ENCODE data around the gene DEFB119. TPM values are rescaled to one million over a fixed set of nuclear protein-coding genes. Genes with fewer than 3 reads are reported as not detected.

The DEFB119 gene
- total and polyA plus RNA-seq, 4 donors, result not detected

GRCh38 chr20:31341470-31341869 lies 48.9 kb downstream of the DEFB119 start:
- Histone ChIP-seq H3K4me3 (ENCODE audit: low read length in 2 of 2) (no peak overlapping the region), H3K9me3 (ENCODE audit: control insufficient read depth, low read length) (no peaks in the 10 kb centered on the region), H3K4me1 (ENCODE audit: control insufficient read depth in 1 of 2, insufficient read depth in 2 of 2, low read length in 2 of 2) (no peaks in the 10 kb centered on the region), H3K36me3 (ENCODE audit: control insufficient read depth in 1 of 2, insufficient read depth in 2 of 2, low read length in 1 of 2) (no peaks in the 10 kb centered on the region), H3K27ac (ENCODE audit: low read depth in 1 of 2, low read length in 2 of 2) (no peak overlapping the region), H3K27me3 (ENCODE audit: control insufficient read depth in 1 of 2, insufficient read depth in 2 of 2, low read length in 1 of 2) (no peaks in the 10 kb centered on the region)
- ATAC-seq (ENCODE audit: low FRiP score) (no peak), DNase-seq (no peak)
- intact Hi-C loops (cut with DNase I), result no loop called here

GRCh38 chr20:31330893-31331292 lies 59.5 kb downstream of the DEFB119 start:
- H3K9me3 ChIP-seq (ENCODE audit: control insufficient read depth, low read length), result no peaks in the 10 kb centered on the region
- H3K36me3 ChIP-seq (ENCODE audit: control insufficient read depth in 1 of 2, insufficient read depth in 2 of 2, low read length in 1 of 2), result no peaks in the 10 kb centered on the region
- H3K4me3 ChIP-seq (ENCODE audit: low read length in 2 of 2), result no peak overlapping the region
- no peaks in the 10 kb centered on the region for H3K4me1 ChIP-seq (ENCODE audit: control insufficient read depth in 1 of 2, insufficient read depth in 2 of 2, low read length in 2 of 2)
- no peaks in the 10 kb centered on the region for H3K27me3 ChIP-seq (ENCODE audit: control insufficient read depth in 1 of 2, insufficient read depth in 2 of 2, low read length in 1 of 2)
- DNase-seq (no peak), ATAC-seq (ENCODE audit: low FRiP score) (no peak)
- no peak overlapping the region for H3K27ac ChIP-seq (ENCODE audit: low read depth in 1 of 2, low read length in 2 of 2)
- intact Hi-C loops (cut with DNase I), result no loop called here

Other genes with a start within 250 kb of the DEFB119 start
- not detected for gene DEFB115, start 132.9 kb downstream of the DEFB119 start, total RNA-seq
- not detected for gene DEFB115, start 132.9 kb downstream of the DEFB119 start, polyA plus RNA-seq
- not detected for gene DEFB116, start 82.0 kb downstream of the DEFB119 start, total RNA-seq
- gene DEFB116, start 82.0 kb downstream of the DEFB119 start, polyA plus RNA-seq, result not detected
- not detected for gene DEFB118, start 22.0 kb downstream of the DEFB119 start, total RNA-seq
- gene DEFB118, start 22.0 kb downstream of the DEFB119 start, polyA plus RNA-seq, result not detected
- not detected for gene DEFB121, start 15.6 kb upstream of the DEFB119 start, total RNA-seq
- not detected for gene DEFB121, start 15.6 kb upstream of the DEFB119 start, polyA plus RNA-seq
- gene DEFB123, start 50.0 kb upstream of the DEFB119 start, total RNA-seq, result not detected
- not detected for gene DEFB123, start 50.0 kb upstream of the DEFB119 start, polyA plus RNA-seq
- 1 to 10 TPM; 1.6 to 7.6 TPM for gene DEFB124, start 84.5 kb upstream of the DEFB119 start, total RNA-seq
- gene DEFB124, start 84.5 kb upstream of the DEFB119 start, polyA plus RNA-seq, result not detected
- gene REM1, start 84.7 kb upstream of the DEFB119 start, total RNA-seq, result 10 to 100 TPM; 13.6 to 13.9 TPM
- gene REM1, start 84.7 kb upstream of the DEFB119 start, polyA plus RNA-seq, result 10 to 100 TPM in 1 of 2 donors, 1 to 10 TPM in 1; 2.5 to 12.7 TPM
- gene HM13, start 123.9 kb upstream of the DEFB119 start, total RNA-seq, result 100 to 1,000 TPM; 136 to 139 TPM
- gene HM13, start 123.9 kb upstream of the DEFB119 start, polyA plus RNA-seq, result 100 to 1,000 TPM in 1 of 2 donors, 10 to 100 TPM in 1; 41.8 to 108 TPM
- gene ID1, start 214.7 kb upstream of the DEFB119 start, total RNA-seq, result 100 to 1,000 TPM; 170 to 396 TPM
- gene ID1, start 214.7 kb upstream of the DEFB119 start, polyA plus RNA-seq, result 100 to 1,000 TPM; 163 to 382 TPM
- gene COX4I2, start 247.3 kb upstream of the DEFB119 start, total RNA-seq, result 1 to 10 TPM; 5.2 to 9.5 TPM
- 1 to 10 TPM in 1 of 2 donors, not detected in 1; 2.0 TPM for gene COX4I2, start 247.3 kb upstream of the DEFB119 start, polyA plus RNA-seq

Data from aorta (tissue), 5 donors.